GM19099 (cell line): ENCODE measurements around the gene ORC4.

Experiments used
- POLR2A ChIP-seq: IDR thresholded peaks from 3 replicates; pipeline ENCODE4 v1.6.1; 2011; ENCODE audit warnings: low read depth; ENCODE audit not compliant: insufficient read length; ENCODE audit errors: extremely low read depth

The ORC4 gene

GRCh38 chr2:147989102-147989501, 31.4 kb downstream of the ORC4 start:
- no peak for TF ChIP-seq POLR2A

- no peak for TF ChIP-seq POLR2A
Observed at GRCh38 chr2:147980940-147981528, 39.5 kb downstream of the ORC4 start.

GRCh38 chr2:147977679-147978078, 42.9 kb downstream of the ORC4 start:
- TF ChIP-seq POLR2A = no peak

- no peak for TF ChIP-seq POLR2A
Observed at GRCh38 chr2:147976102-147976501, 44.4 kb downstream of the ORC4 start.

GRCh38 chr2:147968571-147968970, 52.0 kb downstream of the ORC4 start:
- no peak for TF ChIP-seq POLR2A

- TF ChIP-seq POLR2A = no peak
Observed at GRCh38 chr2:147952118-147952517, 68.4 kb downstream of the ORC4 start.

GRCh38 chr2:147945660-147946059, 74.9 kb downstream of the ORC4 start:
- TF ChIP-seq POLR2A = no peak

GRCh38 chr2:147939313-147939712, 81.2 kb downstream of the ORC4 start:
- no peak for TF ChIP-seq POLR2A

GRCh38 chr2:147937744-147938349, 82.7 kb downstream of the ORC4 start:
- no peak for TF ChIP-seq POLR2A

- no peak for TF ChIP-seq POLR2A
Observed at GRCh38 chr2:147934881-147935620, 85.5 kb downstream of the ORC4 start.

- no peak for TF ChIP-seq POLR2A
Observed at GRCh38 chr2:147933931-147934330, 86.6 kb downstream of the ORC4 start.

GRCh38 chr2:147927053-147927588, 93.4 kb downstream of the ORC4 start:
- no peak for TF ChIP-seq POLR2A

GRCh38 chr2:147925886-147926285, 94.7 kb downstream of the ORC4 start:
- no peak for TF ChIP-seq POLR2A

- no peak for TF ChIP-seq POLR2A
Observed at GRCh38 chr2:147924647-147925046, 95.9 kb downstream of the ORC4 start.

GRCh38 chr2:147923846-147924245, 96.7 kb downstream of the ORC4 start:
- no peak for TF ChIP-seq POLR2A

GRCh38 chr2:147917161-147917560, 103.4 kb downstream of the ORC4 start:
- TF ChIP-seq POLR2A = no peak
